ENCODE data around the gene DPF3.

DNA sequence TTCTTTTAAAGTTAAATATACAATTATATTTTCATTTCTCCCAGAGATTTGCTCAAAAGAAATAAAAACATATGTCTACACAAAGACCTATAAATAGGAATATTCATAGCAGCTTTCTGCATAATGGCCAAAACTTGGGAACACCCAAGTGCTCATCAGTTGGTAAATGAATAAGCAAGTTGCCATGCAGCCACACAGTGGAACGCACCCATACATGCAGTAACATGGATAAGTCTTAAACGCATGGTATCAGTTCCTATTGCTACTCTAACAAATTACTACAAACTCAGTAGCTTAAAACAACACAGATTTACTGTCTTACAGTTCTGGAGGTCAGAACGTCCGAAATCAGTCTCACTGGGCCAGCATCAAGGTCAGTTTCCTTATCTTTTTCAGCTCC lies 78.5 kb downstream of the DPF3 start:
- TF ChIP-seq, protein P1, sequence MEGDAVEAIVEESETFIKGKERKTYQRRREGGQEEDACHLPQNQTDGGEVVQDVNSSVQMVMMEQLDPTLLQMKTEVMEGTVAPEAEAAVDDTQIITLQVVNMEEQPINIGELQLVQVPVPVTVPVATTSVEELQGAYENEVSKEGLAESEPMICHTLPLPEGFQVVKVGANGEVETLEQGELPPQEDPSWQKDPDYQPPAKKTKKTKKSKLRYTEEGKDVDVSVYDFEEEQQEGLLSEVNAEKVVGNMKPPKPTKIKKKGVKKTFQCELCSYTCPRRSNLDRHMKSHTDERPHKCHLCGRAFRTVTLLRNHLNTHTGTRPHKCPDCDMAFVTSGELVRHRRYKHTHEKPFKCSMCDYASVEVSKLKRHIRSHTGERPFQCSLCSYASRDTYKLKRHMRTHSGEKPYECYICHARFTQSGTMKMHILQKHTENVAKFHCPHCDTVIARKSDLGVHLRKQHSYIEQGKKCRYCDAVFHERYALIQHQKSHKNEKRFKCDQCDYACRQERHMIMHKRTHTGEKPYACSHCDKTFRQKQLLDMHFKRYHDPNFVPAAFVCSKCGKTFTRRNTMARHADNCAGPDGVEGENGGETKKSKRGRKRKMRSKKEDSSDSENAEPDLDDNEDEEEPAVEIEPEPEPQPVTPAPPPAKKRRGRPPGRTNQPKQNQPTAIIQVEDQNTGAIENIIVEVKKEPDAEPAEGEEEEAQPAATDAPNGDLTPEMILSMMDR (IDR thresholded peaks at IDR 0.05), result no peak
- TF ChIP-seq POLR2A (IDR thresholded peaks at IDR 0.05), result no peak

Measured in adrenal gland (tissue), 5 donors.